ENCODE data around the gene PCNX1. TPM values are rescaled to one million over a fixed set of nuclear protein-coding genes. Genes with fewer than 3 reads are reported as not detected.

Gene PCNX1
- total and polyA plus RNA-seq, 2 donors (not counting 1 experiment from before 2014, with no cell fraction given), result 17.0 to 84.5 TPM

GRCh38 chr14:71135496-71135895 is 228.2 kb downstream of the PCNX1 start:
- no peak for ATAC-seq (ENCODE audit: low read depth)

DNA sequence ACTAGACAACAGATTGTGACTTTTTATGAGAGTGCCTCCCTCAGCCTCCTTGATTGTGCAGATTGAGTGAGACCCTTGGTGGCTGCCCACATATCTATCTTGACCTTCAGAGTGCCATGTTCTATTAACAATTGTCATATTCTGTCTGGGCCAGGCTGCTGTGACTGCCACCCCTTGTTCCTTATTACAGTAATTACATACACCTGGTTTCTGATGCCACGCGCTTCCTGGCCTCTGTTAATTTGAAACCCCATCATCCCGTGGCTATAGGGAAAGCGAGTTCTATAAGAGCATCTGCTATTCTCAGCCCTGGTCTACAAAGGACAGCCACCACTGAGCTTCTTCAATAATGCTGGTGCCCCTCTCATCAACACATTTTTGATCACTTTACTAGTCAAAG is 228.7 kb downstream of the PCNX1 start:
- H3K4me1 Mint-ChIP-seq, result peaks cover 8% of the 10 kb centered on the region
- H2AFZ ChIP-seq (ENCODE audit: insufficient read depth, low read depth, low read length, poor library complexity, severe bottlenecking), result no peak overlapping the region
- H3K27ac Mint-ChIP-seq, result no peak overlapping the region
- peaks cover 3% of the 10 kb centered on the region for H3K27me3 Mint-ChIP-seq
- H3K9me3 Mint-ChIP-seq (ENCODE audit: insufficient read depth), result no peaks in the 10 kb centered on the region
- ATAC-seq (ENCODE audit: low read depth) (no peak), DNase-seq (no peak)
- no peak overlapping the region for H3K4me3 ChIP-seq (ENCODE audit: control extremely low read depth in 1 of 5, extremely low read depth in 1 of 5, insufficient read depth in 1 of 5, low read depth in 2 of 5, low read length in 4 of 5)
- intact Hi-C loops (cut with micrococcal nuclease), result no loop called here
- peaks cover 3 to 7% of the 10 kb centered on the region in 2 donors for H3K4me1 ChIP-seq (ENCODE audit: control insufficient read depth in 2 of 2, insufficient read depth in 2 of 2, low read length in 2 of 2)
- no peaks in the 10 kb centered on the region for H3K27me3 ChIP-seq (replicated peaks in 1 of 4; ENCODE audit: control extremely low read depth in 1 of 4, control insufficient read depth in 3 of 4, insufficient read depth in 4 of 4, low read length in 3 of 4)
- H3K27ac ChIP-seq (ENCODE audit: low read length in 2 of 2), result no peak overlapping the region
- no peak overlapping the region for H3K9ac ChIP-seq (ENCODE audit: low read length)
- CTCF ChIA-PET, result interaction anchor here (0.6 to 16.3 kb wide), 8 partner anchors 9 to 617 kb away, joined by 3 to 310 read pairs (median 4); no protein-coding TSS in a partner anchor
- POLR2A ChIA-PET, result no interaction called here
- no peaks in the 10 kb centered on the region for H3K36me3 ChIP-seq (replicated peaks in 1 of 2; ENCODE audit: control extremely low read depth in 1 of 2, control insufficient read depth in 1 of 2, extremely low read depth in 1 of 2, insufficient read depth in 2 of 2, low read length in 1 of 2)
- no peak for TF ChIP-seq EZH2 (IDR thresholded peaks at IDR 0.05; ENCODE audit: borderline replicate concordance, insufficient read depth, low read depth, low read length, poor library complexity, severe bottlenecking)
- TF ChIP-seq, protein P1, sequence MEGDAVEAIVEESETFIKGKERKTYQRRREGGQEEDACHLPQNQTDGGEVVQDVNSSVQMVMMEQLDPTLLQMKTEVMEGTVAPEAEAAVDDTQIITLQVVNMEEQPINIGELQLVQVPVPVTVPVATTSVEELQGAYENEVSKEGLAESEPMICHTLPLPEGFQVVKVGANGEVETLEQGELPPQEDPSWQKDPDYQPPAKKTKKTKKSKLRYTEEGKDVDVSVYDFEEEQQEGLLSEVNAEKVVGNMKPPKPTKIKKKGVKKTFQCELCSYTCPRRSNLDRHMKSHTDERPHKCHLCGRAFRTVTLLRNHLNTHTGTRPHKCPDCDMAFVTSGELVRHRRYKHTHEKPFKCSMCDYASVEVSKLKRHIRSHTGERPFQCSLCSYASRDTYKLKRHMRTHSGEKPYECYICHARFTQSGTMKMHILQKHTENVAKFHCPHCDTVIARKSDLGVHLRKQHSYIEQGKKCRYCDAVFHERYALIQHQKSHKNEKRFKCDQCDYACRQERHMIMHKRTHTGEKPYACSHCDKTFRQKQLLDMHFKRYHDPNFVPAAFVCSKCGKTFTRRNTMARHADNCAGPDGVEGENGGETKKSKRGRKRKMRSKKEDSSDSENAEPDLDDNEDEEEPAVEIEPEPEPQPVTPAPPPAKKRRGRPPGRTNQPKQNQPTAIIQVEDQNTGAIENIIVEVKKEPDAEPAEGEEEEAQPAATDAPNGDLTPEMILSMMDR (IDR thresholded peaks at IDR 0.05), result no peak
- H4K20me1 ChIP-seq (ENCODE audit: control insufficient read depth, insufficient read depth, low read length, poor library complexity, severe bottlenecking), result no peaks in the 10 kb centered on the region
- H3K4me2 ChIP-seq (replicated peaks; ENCODE audit: low read depth, low read length, poor library complexity, severe bottlenecking), result no peak overlapping the region
- H3K4me3 Mint-ChIP-seq, result no peak overlapping the region
- H3K79me2 ChIP-seq (ENCODE audit: control insufficient read depth, insufficient read depth, low read length), result no peaks in the 10 kb centered on the region
- 85% methylated on average over 3 of the region's 4 CpGs for WGBS (ENCODE audit: insufficient coverage)
- no peaks in the 10 kb centered on the region for H3K9me3 ChIP-seq (ENCODE audit: control extremely low read depth in 1 of 3, control insufficient read depth in 2 of 3, insufficient read depth in 1 of 3, low read length in 2 of 3)

More at GRCh38 chr14:71135496-71135895, 228.2 kb downstream of the PCNX1 start:
- Histone ChIP-seq H3K9me3 (ENCODE audit: control extremely low read depth in 1 of 3, control insufficient read depth in 2 of 3, insufficient read depth in 1 of 3, low read length in 2 of 3) (no peaks in the 10 kb centered on the region), H4K20me1 (ENCODE audit: control insufficient read depth, insufficient read depth, low read length, poor library complexity, severe bottlenecking) (no peaks in the 10 kb centered on the region), H3K4me2 (replicated peaks; ENCODE audit: low read depth, low read length, poor library complexity, severe bottlenecking) (no peak overlapping the region), H2AFZ (ENCODE audit: insufficient read depth, low read depth, low read length, poor library complexity, severe bottlenecking) (no peak overlapping the region), H3K4me3 (ENCODE audit: control extremely low read depth in 1 of 5, extremely low read depth in 1 of 5, insufficient read depth in 1 of 5, low read depth in 2 of 5, low read length in 4 of 5) (no peak overlapping the region), H3K36me3 (replicated peaks in 1 of 2; ENCODE audit: control extremely low read depth in 1 of 2, control insufficient read depth in 1 of 2, extremely low read depth in 1 of 2, insufficient read depth in 2 of 2, low read length in 1 of 2) (no peaks in the 10 kb centered on the region), H3K27me3 (replicated peaks in 1 of 4; ENCODE audit: control extremely low read depth in 1 of 4, control insufficient read depth in 3 of 4, insufficient read depth in 4 of 4, low read length in 3 of 4) (no peaks in the 10 kb centered on the region), H3K4me1 (ENCODE audit: control insufficient read depth in 2 of 2, insufficient read depth in 2 of 2, low read length in 2 of 2) (peaks cover 7 to 11% of the 10 kb centered on the region in 2 donors), H3K9ac (ENCODE audit: low read length) (no peak overlapping the region), H3K27ac (ENCODE audit: low read length in 2 of 2) (no peak overlapping the region), H3K79me2 (ENCODE audit: control insufficient read depth, insufficient read depth, low read length) (no peaks in the 10 kb centered on the region)
- TF ChIP-seq, protein P1 (IDR thresholded peaks at IDR 0.05), result no peak
- no peak for TF ChIP-seq EZH2 (IDR thresholded peaks at IDR 0.05; ENCODE audit: borderline replicate concordance, insufficient read depth, low read depth, low read length, poor library complexity, severe bottlenecking)
- POLR2A ChIA-PET, result no interaction called here
- no peak overlapping the region for H3K4me3 Mint-ChIP-seq
- intact Hi-C loops (cut with micrococcal nuclease), result no loop called here
- H3K27me3 Mint-ChIP-seq, result peaks cover 3% of the 10 kb centered on the region
- no peaks in the 10 kb centered on the region for H3K9me3 Mint-ChIP-seq (ENCODE audit: insufficient read depth)
- CTCF ChIA-PET, result interaction anchor here (0.9 to 16.3 kb wide), 6 partner anchors 21 to 618 kb away, joined by 3 to 310 read pairs (median 8); no protein-coding TSS in a partner anchor
- H3K4me1 Mint-ChIP-seq, result peaks cover 13% of the 10 kb centered on the region
- DNase-seq, result no peak
- no peak overlapping the region for H3K27ac Mint-ChIP-seq
- 100% methylated on average over 1 of the region's 2 CpGs for WGBS (ENCODE audit: insufficient coverage)
